NCI-H146 treated with DMSO at 0.1 percent for 48 hours (cell line): ENCODE measurements around the gene BTRC.
"Not testable (repeated sequence)": the region's sequence is repeated elsewhere in the genome, so short reads cannot be mapped to it uniquely, and the experiment has no call there.

Experiments used
- DNase-seq: peaks from one replicate; lab custom pipeline; 2025; ENCODE audit not compliant: unreplicated experiment; lab: John Stamatoyannopoulos, UW

The BTRC gene

GRCh38 chr10:101353692-101354327 is at the start of gene BTRC:
BTRC (plus strand) TSS chr10:101354165; CDS start chr10:101354181, 16 bp downstream.
- peak; percentile 97 for DNase-seq

- DNase-seq, result no peak
Measured at GRCh38 chr10:101304316-101304715, 49.6 kb upstream of the BTRC start.

- DNase-seq, result no peak
Measured at GRCh38 chr10:101305320-101306241, 48.4 kb upstream of the BTRC start.

GRCh38 chr10:101308051-101308450 is 45.9 kb upstream of the BTRC start:
- DNase-seq, result no peak

GRCh38 chr10:101310529-101311184 is 43.3 kb upstream of the BTRC start:
- no peak for DNase-seq

GRCh38 chr10:101311185-101312066 is 42.5 kb upstream of the BTRC start:
- no peak for DNase-seq

GRCh38 chr10:101319241-101319915 is 34.6 kb upstream of the BTRC start:
- no peak for DNase-seq

- no peak for DNase-seq
Measured at GRCh38 chr10:101321073-101321472, 32.9 kb upstream of the BTRC start.

GRCh38 chr10:101322266-101323108 is 31.5 kb upstream of the BTRC start:
- DNase-seq, result no peak

- no peak for DNase-seq
Measured at GRCh38 chr10:101323495-101323894, 30.5 kb upstream of the BTRC start.

GRCh38 chr10:101327454-101327853 is 26.5 kb upstream of the BTRC start:
- not testable (repeated sequence) for DNase-seq

GRCh38 chr10:101329341-101330032 is 24.5 kb upstream of the BTRC start:
- DNase-seq, result no peak

- DNase-seq, result no peak
Measured at GRCh38 chr10:101330231-101330630, 23.7 kb upstream of the BTRC start.

- DNase-seq, result no peak
Measured at GRCh38 chr10:101330631-101331225, 23.2 kb upstream of the BTRC start.

GRCh38 chr10:101331956-101332355 is 22.0 kb upstream of the BTRC start:
- DNase-seq, result no peak

GRCh38 chr10:101334259-101334658 is 19.7 kb upstream of the BTRC start:
- DNase-seq, result not testable (repeated sequence)

- no peak for DNase-seq
Measured at GRCh38 chr10:101336382-101336781, 17.6 kb upstream of the BTRC start.

- DNase-seq, result no peak
Measured at GRCh38 chr10:101337836-101338235, 16.1 kb upstream of the BTRC start.
